Measurements from ENCODE around the gene TKTL2.
"Not testable (repeated sequence)": the region's sequence is repeated elsewhere in the genome, so short reads cannot be mapped to it uniquely, and the experiment has no call there.

TKTL2 gene

GRCh38 chr4:163447023-163447422 is 26.5 kb downstream of the TKTL2 start:
- DNase-seq: not testable (repeated sequence)

DNA sequence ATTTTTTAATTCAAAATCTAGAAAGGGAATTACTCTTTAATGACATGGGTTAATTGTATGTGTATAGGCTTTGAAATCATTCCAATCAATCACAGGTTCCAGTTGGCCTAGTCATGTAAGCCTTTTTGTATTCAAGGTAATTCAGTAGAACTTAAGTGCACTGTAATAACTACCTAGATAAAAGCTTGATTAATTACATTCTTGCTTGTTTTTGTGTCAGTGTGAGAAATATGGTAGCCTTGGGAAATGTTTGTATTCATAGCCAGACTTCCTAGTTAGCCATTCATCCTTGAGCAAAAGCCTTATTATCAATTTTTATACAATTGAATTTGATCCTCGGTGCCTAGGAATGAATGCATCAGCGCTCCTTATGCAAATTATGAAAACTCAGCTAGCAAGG is 33.5 kb downstream of the TKTL2 start:
- DNase-seq: no peak

Data from activated gamma-delta T cell treated with Interleukin-2 at 50 U/mL for 16 hours (primary cell).